Activated T-helper 17 cell treated with anti-CD3 and anti-CD28 coated beads, Interleukin-2, amount 50 U/mL, for 72 hours (primary cell): ENCODE data around the gene STAT5B. TPM values are rescaled to one million over a fixed set of nuclear protein-coding genes. Genes with fewer than 3 reads are reported as not detected.
"Not testable (repeated sequence)": the region's sequence is repeated elsewhere in the genome, so short reads cannot be mapped to it uniquely, and the experiment has no call there.

Source experiments
- ATAC-seq: fragments of 150-1000 bp; cut with Tn5 transposase; replicated peaks from 2 replicates; pipeline ENCODE4 v1.10.0; 2021; ENCODE audit warnings: mild to moderate bottlenecking, moderate library complexity
- H3K27ac Mint-ChIP-seq: one replicate; pipeline ENCODE4 v1.8.0; 2022; ENCODE audit warnings: mixed read lengths
- H3K27me3 Mint-ChIP-seq: one replicate; pipeline ENCODE4 v1.8.0; 2022; ENCODE audit warnings: mixed read lengths
- H3K36me3 Mint-ChIP-seq: one replicate; pipeline ENCODE4 v1.8.0; 2022; ENCODE audit warnings: low read depth, mild to moderate bottlenecking, mixed read lengths
- H3K4me1 Mint-ChIP-seq: one replicate; pipeline ENCODE4 v1.8.0; 2022; ENCODE audit warnings: mixed read lengths
- H3K4me3 Mint-ChIP-seq: one replicate; pipeline ENCODE4 v1.8.0; 2022; ENCODE audit warnings: mild to moderate bottlenecking, mixed read lengths
- H3K9me3 Mint-ChIP-seq: one replicate; pipeline ENCODE4 v1.8.0; 2022; ENCODE audit warnings: mixed read lengths
- total RNA-seq, 2 donors: library from RNA; stranded (reverse); gene quantifications; one replicate each; pipeline ENCODE4 v1.2.3, GENCODE V29; 2022

STAT5B gene
- total RNA-seq, 2 donors from 2014 or later, result 124 to 255 TPM

DNA sequence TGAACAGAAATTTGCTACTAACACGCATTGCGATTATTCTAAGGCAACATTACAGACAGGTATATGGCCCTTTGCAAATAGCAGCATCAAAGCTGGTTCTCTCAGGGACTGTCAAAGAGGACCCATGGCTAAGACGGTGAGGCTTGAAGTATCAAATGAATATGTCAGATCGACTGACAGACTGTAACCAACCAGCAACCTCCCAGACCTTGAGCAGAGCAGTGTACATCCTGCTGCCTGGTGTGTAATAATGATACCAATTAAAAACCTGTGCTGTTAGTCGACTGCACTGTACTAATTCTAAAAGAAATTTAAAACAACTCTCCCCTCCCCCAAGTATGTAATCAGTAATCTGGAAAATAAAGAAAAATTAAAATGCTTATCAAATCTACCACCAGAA, 46.0 kb downstream of the STAT5B start:
- ATAC-seq, result peak; percentile 83
- Mint-ChIP-seq H3K9me3 (no peaks in the 10 kb centered on the region), H3K27ac (peak overlapping the region; percentile 8), H3K27me3 (no peaks in the 10 kb centered on the region), H3K4me3 (no peak overlapping the region), H3K4me1 (peaks cover 9% of the 10 kb centered on the region), H3K36me3 (peaks cover 93% of the 10 kb centered on the region)

GRCh38 chr17:42227849-42228700, 48.1 kb downstream of the STAT5B start:
- H3K27ac Mint-ChIP-seq, result peak overlapping the region; percentile 23
- H3K27me3 Mint-ChIP-seq, result no peaks in the 10 kb centered on the region
- peak; percentile 16 for ATAC-seq
- peaks cover 97% of the 10 kb centered on the region for H3K36me3 Mint-ChIP-seq
- H3K4me3 Mint-ChIP-seq, result peak overlapping the region; percentile 2
- H3K4me1 Mint-ChIP-seq, result peaks cover 6% of the 10 kb centered on the region
- no peaks in the 10 kb centered on the region for H3K9me3 Mint-ChIP-seq

- Mint-ChIP-seq H3K4me3 (no peak overlapping the region), H3K27ac (no peak overlapping the region), H3K4me1 (peaks cover 11% of the 10 kb centered on the region), H3K9me3 (no peaks in the 10 kb centered on the region), H3K27me3 (no peaks in the 10 kb centered on the region), H3K36me3 (peaks cover 99% of the 10 kb centered on the region)
- ATAC-seq, result no peak
Observed at GRCh38 chr17:42225646-42226045, 50.5 kb downstream of the STAT5B start.

DNA sequence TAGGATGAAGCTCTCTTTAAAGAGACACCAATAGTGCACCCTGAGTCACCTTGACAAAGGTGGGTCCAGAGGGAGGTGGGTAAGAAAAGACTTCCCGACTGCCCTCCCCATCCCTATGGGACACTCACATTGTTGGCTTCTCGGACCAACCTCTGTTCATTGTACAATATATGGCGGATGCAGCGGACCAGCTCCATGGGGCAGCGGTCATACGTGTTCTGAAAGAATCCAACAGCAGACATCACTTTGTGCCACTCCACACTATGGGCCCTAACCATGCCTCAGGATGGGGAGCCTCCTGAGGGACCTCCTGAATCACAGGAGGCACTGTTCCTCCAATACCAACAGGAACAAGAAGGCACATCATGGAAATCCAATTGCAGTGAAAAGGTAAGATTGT, 51.5 kb downstream of the STAT5B start:
- no peaks in the 10 kb centered on the region for H3K9me3 Mint-ChIP-seq
- H3K27me3 Mint-ChIP-seq, result no peaks in the 10 kb centered on the region
- no peak for ATAC-seq
- H3K36me3 Mint-ChIP-seq, result peaks cover 96% of the 10 kb centered on the region
- no peak overlapping the region for H3K4me3 Mint-ChIP-seq
- peaks cover 11% of the 10 kb centered on the region for H3K4me1 Mint-ChIP-seq
- peak overlapping the region; percentile 59 for H3K27ac Mint-ChIP-seq

DNA sequence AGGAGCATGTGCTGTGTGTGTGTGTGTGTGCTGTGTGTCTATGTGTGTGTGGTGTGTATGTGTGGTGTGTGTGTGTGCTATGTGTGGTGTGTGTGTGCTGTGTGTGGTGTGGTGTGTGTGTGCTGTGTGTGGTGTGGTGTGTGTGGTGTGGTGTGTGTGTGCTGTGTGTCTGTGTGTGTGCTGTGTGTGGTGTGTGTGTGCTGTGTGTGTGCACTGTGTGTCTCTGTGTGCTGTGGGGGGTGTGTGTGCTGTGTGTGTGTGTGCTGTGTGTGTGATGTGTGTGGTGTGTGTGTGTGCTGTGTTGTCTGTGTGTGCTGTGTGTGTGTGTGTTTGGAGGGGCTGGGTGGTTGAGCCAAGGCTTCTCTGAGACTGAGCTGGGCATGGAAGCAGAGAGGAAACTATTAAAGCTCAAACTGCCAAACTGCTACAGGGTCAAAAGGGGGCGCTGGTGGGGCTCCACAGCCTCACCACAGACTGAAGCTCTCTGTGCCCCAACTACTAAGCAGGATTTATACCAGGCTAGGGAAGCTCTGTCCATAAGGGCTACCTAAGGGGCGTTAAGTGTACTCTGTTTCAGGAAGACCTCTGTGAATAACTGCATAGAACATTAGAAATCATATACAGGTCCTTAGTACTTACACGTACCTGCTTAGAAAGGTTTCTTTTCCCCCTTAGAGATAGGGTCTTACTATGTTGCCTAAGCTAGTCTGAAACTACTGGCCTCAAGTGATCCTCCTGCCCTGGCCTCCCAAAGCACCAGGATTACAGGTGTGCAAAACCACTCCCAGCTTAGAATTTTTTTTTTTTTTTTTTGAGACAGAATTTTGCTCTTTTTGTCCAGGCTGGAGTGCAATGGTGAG, 54.1 kb downstream of the STAT5B start:
- peak overlapping the region; percentile 84 for H3K27ac Mint-ChIP-seq
- ATAC-seq, result peak; percentile 86
- H3K4me3 Mint-ChIP-seq, result no peak overlapping the region
- no peaks in the 10 kb centered on the region for H3K27me3 Mint-ChIP-seq
- peaks cover 5% of the 10 kb centered on the region for H3K4me1 Mint-ChIP-seq
- peaks cover 89% of the 10 kb centered on the region for H3K36me3 Mint-ChIP-seq
- H3K9me3 Mint-ChIP-seq, result no peaks in the 10 kb centered on the region

DNA sequence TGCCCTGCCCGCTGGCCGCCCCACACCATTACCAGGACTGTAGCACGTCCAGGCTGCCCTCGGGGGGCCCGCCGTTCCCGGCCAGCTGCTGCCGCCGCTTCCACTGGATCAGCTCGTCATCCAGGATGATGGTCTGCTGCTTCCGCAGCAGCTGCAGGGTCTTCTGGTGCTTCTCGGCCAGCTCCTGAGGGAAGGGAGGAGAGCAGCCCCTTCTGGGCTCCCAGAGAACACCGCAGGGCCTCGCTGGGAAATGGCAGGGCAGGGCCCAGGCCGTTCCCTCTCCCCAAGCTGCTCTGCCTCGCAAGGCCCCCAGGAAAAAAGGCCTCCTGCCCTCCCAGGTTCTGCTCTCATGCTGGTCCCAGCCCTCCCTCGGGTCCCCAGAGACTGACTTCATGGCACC, 56.9 kb downstream of the STAT5B start:
- not testable (repeated sequence) for H3K4me3 Mint-ChIP-seq, H3K4me1 Mint-ChIP-seq, ATAC-seq, H3K9me3 Mint-ChIP-seq, H3K27me3 Mint-ChIP-seq, H3K27ac Mint-ChIP-seq
- peaks cover 89% of the 10 kb centered on the region for H3K36me3 Mint-ChIP-seq

- no peak for ATAC-seq
- Mint-ChIP-seq H3K36me3 (peaks cover 96% of the 10 kb centered on the region), H3K27ac (no peak overlapping the region), H3K4me1 (no peaks in the 10 kb centered on the region), H3K9me3 (no peaks in the 10 kb centered on the region), H3K4me3 (no peak overlapping the region), H3K27me3 (no peaks in the 10 kb centered on the region)
Observed at GRCh38 chr17:42214156-42214555, 62.0 kb downstream of the STAT5B start.

DNA sequence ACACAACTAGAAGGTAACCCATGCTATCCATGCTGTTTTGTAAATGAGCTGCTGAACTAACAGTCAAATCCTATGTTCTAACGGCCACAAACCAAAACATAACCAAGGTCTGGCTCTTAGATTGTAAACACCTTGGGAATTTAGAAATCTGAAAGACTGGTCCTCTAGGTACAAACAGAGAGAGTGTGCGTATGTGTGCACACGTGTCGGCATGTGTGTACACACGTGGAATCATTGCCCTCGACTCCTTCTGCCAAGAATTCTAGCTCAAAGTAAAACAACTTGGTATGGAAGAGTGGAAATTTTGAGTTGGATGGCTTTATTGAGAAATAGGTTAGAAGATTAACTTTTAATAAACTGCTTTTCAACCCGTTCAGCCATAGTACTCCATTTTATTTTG, 63.8 kb downstream of the STAT5B start:
- no peaks in the 10 kb centered on the region for H3K4me1 Mint-ChIP-seq
- H3K27ac Mint-ChIP-seq, result no peak overlapping the region
- no peaks in the 10 kb centered on the region for H3K9me3 Mint-ChIP-seq
- no peaks in the 10 kb centered on the region for H3K27me3 Mint-ChIP-seq
- no peak for ATAC-seq
- H3K36me3 Mint-ChIP-seq, result peaks cover 99% of the 10 kb centered on the region
- no peak overlapping the region for H3K4me3 Mint-ChIP-seq

- H3K36me3 Mint-ChIP-seq, result peaks cover 99% of the 10 kb centered on the region
- H3K27ac Mint-ChIP-seq, H3K4me3 Mint-ChIP-seq, H3K27me3 Mint-ChIP-seq, ATAC-seq, H3K9me3 Mint-ChIP-seq, H3K4me1 Mint-ChIP-seq: not testable (repeated sequence)
Observed at GRCh38 chr17:42211921-42212341, 64.3 kb downstream of the STAT5B start.

DNA sequence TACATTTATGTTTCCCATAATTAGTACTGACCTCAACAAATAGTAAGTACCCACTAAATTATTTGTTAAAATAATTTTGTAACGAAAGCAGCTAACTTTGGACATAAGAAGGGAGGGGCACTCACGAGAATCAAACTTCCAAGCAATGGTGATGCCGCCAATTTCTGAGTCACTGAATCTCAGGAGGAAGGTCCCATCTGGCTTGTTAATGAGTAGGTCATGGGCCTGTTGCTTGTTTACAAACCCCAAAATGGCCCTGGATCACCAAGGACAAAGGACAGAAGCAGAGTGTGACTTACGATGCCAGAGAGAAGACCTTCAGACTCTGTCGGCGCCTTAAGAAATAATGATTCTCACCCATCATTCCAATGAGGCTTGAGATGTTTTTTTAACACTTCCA, 66.1 kb downstream of the STAT5B start:
- Mint-ChIP-seq H3K27ac (no peak overlapping the region), H3K4me3 (no peak overlapping the region), H3K9me3 (no peaks in the 10 kb centered on the region), H3K4me1 (no peaks in the 10 kb centered on the region), H3K27me3 (no peaks in the 10 kb centered on the region), H3K36me3 (peaks cover 99% of the 10 kb centered on the region)
- no peak for ATAC-seq

DNA sequence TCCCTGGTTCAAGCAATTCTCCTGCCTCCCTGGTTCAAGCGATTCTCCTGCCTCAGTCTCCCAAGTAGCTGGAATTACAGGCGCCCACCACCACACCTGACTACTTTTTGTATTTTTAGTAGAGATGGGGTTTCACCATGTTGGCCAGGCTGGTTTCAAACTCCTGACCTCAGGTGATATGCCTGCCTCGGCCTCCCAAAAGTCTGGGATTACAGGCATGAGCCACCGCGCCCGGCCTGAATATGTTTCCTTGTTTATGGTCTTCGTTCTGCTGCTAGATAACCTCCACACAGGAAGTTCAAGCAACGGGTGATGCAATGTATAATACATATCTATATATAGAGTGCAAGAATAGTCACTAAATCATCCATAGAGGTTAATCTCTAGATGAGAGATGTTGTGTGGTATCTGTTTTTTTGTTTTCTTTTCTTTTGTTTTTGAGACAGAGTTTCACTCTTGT, 70.0 kb downstream of the STAT5B start:
- not testable (repeated sequence) for H3K27me3 Mint-ChIP-seq, ATAC-seq, H3K4me1 Mint-ChIP-seq, H3K4me3 Mint-ChIP-seq, H3K9me3 Mint-ChIP-seq
- Mint-ChIP-seq H3K36me3 (peaks cover 100% of the 10 kb centered on the region), H3K27ac (peak overlapping the region; percentile 68)

GRCh38 chr17:42203354-42203753, 72.8 kb downstream of the STAT5B start:
- Mint-ChIP-seq H3K27ac (no peak overlapping the region), H3K4me1 (no peaks in the 10 kb centered on the region), H3K27me3 (no peaks in the 10 kb centered on the region), H3K4me3 (no peak overlapping the region), H3K9me3 (no peaks in the 10 kb centered on the region), H3K36me3 (peaks cover 91% of the 10 kb centered on the region)
- ATAC-seq, result no peak

- Mint-ChIP-seq H3K4me3 (no peak overlapping the region), H3K36me3 (peaks cover 84% of the 10 kb centered on the region), H3K9me3 (no peaks in the 10 kb centered on the region), H3K27ac (peak overlapping the region; percentile 2), H3K4me1 (no peaks in the 10 kb centered on the region), H3K27me3 (no peaks in the 10 kb centered on the region)
- ATAC-seq, result no peak
Observed at GRCh38 chr17:42202696-42203095, 73.5 kb downstream of the STAT5B start.

- no peaks in the 10 kb centered on the region for H3K27me3 Mint-ChIP-seq
- no peak overlapping the region for H3K4me3 Mint-ChIP-seq
- no peak for ATAC-seq
- peak overlapping the region; percentile 2 for H3K27ac Mint-ChIP-seq
- H3K4me1 Mint-ChIP-seq, result no peaks in the 10 kb centered on the region
- H3K36me3 Mint-ChIP-seq, result peaks cover 79% of the 10 kb centered on the region
- no peaks in the 10 kb centered on the region for H3K9me3 Mint-ChIP-seq
Observed at GRCh38 chr17:42202159-42202558, 74.0 kb downstream of the STAT5B start.

DNA sequence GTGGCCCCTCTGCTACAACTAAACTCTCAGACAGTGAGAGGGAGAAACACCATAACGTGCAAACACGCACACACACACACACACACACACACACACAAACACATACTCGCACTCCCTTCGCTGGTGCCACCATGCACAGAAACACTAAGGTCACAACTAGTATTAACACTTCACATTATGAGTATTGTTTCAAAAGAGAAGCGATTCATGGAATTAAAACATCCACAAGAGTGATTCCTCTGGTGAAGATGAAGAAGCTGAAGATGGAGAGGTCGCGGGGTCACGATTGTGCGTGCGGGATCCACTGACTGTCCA, 74.8 kb downstream of the STAT5B start:
- Mint-ChIP-seq H3K4me1 (peaks cover under 1% of the 10 kb centered on the region), H3K27me3 (no peaks in the 10 kb centered on the region), H3K9me3 (no peaks in the 10 kb centered on the region), H3K36me3 (peaks cover 71% of the 10 kb centered on the region), H3K27ac (peak overlapping the region; percentile 2), H3K4me3 (no peak overlapping the region)
- no peak for ATAC-seq
